ENCODE measurements around the gene TOP2A.
"Not testable (repeated sequence)": the region's sequence is repeated elsewhere in the genome, so short reads cannot be mapped to it uniquely, and the experiment has no call there.

Gene TOP2A

DNA sequence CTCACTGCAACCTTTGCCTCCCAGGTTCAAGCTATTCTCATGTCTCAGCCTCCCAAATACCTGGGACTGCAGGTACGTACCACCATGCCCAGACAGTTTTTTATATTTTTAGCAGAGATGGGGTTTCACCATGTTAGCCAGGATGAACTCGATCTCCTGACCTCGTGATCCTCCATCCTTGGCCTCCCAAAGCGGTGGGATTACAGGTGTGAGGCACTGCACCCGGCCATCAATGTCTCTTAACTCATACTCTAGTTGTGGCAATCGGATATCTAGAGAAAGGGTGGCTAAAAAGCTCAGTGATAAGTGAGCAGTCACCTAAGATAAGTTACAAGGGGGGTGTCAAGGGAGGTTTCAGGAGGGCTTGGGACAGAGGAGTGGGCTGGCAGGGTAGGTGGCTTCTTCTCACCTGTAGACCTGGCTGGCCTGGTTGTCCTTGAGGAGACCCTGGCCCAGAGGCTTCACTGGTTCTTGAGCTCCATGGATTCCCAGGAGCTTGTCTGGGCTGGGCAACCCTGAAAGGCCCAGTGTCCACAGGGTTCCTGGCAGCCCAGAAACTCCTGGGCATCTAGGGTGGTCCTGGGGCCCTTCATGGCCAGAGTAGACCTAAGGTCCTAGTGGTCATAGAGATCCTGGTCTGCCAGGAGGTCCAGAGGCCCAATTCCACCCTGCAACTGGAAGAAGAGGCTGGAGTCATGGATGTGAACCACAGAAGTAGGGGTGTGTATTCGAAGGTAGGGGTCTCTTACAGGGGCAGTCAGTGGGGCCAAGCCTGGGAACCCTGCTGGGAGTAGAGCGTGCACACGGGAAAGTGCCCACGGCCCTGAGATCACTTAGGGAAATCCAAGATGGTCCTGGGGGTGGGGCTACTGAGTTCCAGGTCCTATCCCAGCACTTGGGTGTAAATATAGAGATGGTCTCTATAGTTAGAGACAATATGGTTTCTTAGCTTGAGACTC lies 12.9 kb upstream of the TOP2A start:
- no peak for DNase-seq (ENCODE audit: low spot score)

DNA sequence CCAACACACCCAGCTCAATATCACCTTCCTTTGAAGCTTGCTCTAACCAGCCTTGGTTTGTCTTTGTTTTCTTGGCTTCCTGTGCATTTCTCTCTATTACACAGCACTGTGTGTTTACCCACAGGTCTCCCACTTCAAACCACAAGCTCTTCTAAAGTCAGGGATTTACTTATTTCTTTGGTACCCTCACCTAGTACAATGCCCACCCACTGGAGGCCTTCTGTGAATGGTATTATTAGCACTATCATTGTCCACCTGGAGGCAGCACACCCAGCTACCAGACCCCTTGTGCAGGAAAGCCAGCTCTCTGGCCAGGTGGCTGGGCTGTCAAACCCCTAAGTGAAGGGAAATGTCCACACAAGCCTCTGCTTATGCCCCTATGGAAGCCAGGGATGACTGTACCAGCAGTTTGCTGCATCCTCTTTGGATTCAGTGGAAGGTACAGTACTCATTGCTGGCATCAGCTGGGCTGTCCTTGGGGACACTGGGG lies 9.4 kb upstream of the TOP2A start:
- no peak for DNase-seq (ENCODE audit: low spot score)

DNA sequence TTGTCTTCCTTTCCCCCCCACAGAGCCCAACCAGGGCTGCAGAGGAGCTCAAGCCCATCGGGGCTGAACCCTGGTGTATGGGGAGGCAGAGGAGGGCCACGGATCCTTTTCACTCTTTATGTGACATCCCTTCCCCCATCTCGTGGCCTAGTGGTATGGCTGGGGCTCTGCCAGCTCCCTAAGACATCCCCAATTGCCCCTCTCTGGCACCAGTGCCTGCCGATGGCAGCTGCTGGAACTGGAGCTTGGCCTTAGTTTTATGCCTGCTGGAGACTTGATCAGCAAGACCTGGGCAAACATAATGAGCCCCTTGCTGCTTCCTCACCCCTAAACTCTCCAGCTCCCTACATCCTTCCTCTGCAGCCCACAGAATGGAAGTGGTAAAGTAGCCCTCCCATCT lies 8.0 kb upstream of the TOP2A start:
- no peak for DNase-seq (ENCODE audit: low spot score)

DNA sequence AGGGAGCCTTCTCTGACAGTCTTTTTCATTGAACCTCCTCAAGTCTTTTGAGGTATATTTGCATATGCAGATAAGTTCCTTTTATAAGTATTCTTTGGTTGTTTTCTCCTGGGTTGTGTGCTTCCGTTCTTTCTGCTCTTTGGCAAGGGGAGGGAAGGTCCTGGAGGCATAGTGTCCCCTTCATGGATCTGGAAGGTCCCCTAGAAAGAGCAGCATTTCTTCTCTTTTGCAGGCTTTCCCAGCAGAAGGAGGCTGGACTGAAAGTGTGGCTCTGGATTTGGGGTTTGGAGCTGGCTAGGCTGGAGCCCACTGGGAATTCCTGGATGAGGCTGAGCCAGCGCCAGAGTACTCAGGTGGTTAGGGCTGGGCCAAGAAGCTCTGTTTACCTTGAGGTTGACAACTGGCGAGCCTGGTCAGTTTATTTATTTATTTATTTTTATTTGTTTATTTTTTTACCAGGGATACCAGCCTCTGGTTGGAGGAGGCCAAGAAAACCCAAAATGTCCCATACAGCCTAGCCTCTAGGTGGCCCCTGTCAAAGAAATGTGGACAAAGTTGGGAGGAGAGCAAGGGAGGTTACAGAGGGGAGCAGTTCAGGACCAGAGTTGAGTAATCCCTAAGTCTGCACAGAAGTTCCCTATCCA lies 5.4 kb upstream of the TOP2A start:
- DNase-seq (ENCODE audit: low spot score) = no peak

DNA sequence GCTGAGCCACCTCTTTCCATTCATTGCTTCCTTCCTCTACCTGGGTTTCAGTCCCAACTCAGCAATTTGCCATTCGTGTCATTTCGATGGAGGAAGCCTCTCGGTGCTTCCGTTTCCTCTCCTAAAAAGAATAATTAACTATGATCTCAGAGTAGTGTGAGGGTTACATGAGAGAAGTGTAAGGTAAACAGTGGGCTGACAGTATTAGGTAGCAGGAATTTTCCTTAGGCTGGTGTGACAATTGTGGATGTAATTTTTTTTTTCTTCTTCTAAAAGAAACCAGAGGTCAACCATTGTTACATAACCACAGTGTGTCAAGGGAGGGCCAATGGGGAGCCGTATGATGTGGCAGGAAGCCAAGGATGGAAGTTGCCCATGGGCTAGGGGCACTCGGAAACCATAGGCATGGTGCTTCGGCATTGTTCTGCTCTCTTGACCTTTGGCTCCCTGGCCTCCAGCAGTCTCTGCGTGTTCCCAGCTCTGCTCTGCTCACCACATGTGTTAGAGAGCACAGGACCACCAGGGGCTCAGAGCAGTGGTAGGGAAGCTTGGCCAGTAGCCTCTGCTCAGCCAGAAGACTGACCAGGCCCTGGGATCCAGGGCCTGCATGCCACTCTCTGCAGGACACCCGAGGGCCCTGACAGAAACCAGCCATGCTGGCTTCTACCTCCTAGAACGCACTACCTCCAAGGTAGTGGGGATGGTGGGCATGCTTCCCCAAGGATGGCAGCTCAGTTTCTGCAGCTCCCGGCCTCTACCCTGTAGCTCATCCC lies 2.0 kb upstream of the TOP2A start:
- no peak for DNase-seq (ENCODE audit: low spot score)

DNA sequence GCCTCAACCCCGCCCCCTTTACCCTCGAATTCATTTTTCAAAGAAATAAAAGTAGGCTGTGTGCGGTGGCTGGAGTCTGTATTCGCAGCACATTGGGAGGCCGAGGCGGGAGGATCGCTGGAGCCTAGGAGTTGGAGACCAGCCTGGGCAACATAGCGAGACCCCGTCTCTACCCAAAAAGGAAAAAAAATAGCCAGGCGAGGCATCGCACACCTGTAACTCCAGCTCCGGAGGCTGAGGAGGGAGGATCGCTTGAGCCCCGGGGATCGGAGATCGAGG lies 671 bp upstream of the TOP2A start:
- DNase-seq (ENCODE audit: low spot score) = no peak

DNA sequence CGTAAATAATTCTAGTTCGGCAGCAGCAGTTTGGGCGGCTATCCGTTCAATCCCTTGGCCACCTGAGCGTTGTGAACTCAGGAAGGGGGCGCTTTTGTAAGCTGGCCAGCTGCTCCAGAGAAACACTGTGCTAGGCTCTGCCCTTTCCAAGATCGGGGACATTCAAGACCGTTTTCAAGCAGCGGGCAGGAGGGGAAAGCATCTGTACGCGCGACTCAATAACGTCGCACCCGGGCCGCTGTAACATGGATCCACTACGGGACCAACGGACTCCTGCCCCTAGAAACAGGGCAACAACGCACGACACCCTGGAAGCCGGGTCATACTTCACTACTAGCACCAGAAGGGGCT lies 463 bp downstream of the TOP2A start:
- DNase-seq (ENCODE audit: low spot score) = no peak

DNA sequence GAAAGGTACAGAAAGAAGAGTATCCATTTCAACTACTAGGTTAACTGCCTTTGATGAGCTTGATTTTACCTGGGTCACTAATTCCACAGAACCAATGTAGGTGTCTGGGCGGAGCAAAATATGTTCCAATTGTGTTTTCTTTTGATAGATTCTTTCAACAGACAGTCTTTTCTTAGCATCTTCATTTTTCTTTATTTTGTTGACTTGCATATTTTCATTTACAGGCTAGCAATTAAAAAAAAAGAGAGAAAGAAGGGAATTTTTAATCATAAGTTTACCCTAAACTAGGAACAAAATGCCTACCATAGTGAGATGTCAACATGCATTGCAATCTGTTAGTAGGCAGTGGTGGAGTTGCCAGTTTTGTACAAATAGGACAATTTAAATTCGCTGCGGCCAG lies 1.0 kb downstream of the TOP2A start:
- DNase-seq (ENCODE audit: low spot score) = no peak

DNA sequence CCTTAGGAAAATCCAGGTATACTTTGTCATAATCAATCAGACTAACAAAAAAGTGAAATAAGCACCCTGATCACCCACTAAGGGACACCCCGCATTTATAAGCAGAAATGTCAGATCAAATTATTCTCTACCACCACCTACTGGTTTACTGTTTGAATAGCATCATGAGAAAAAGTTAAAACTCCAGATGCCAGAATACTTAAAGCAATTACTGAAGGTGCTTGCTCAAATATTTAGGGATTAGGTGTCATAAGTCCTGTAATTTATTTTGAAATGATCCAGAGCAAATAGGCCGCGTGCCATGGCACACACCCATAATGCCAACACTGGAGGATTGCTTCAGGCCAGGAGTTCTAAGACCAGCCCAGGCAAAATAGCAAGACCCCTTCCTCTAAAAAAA lies 2.3 kb downstream of the TOP2A start:
- DNase-seq (ENCODE audit: low spot score) = peak; percentile 44

DNA sequence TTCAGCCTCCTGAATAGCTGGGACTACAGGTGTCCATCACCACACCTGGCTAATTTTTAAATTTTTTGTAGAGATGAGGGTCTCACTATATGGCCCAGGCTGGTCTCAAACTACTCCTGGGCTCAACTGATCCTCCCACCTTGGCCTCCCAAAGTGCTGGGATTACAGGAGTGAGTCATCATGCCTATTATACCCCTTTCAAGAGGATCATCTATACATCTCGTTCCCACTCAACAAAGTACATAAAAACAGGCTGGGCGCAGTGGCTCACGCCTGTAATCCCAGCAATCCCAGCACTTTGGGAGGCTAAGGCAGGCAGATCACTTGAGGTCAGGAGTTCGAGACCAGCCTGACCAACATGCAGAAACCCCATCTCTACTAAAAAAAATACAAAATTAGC lies 3.4 kb downstream of the TOP2A start:
- not testable (repeated sequence) for DNase-seq (ENCODE audit: low spot score)

DNA sequence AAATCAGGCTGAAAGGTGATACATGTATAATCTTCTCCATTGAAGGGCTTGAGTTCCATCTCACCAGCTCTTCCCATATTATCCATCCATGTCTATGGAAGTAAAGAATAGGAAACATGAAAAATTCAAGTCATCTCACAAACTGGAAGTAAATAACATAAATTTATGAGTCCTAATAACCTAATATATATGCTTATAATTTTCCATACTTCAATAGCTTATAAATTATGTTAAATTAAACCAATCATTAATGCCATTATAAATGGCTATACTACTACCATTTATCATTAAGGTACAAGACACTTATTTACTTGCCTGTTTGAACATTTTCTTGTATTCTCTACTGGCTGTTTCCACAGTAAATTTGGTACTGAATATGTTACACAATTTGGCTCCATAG lies 4.8 kb downstream of the TOP2A start:
- DNase-seq (ENCODE audit: low spot score) = no peak

DNA sequence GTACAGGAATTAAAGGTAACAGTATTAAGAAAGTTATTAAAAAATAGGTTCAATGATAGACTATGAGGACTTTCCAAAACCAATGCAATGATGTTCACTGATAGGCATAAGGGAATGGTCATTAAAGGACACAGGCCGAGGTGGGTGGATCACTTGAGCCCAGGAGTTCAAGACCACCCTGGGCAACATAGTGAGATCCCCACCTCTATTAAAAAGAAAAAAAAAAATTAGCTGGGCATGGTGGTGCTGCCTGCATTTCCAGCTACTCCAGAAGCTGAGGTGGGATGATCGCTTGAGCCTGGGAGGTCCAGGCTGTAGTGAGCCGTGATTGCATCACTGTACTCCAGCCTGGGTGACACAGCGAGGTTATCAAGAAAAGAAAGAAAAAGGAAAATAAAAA lies 5.9 kb downstream of the TOP2A start:
- DNase-seq (ENCODE audit: low spot score) = no peak

DNA sequence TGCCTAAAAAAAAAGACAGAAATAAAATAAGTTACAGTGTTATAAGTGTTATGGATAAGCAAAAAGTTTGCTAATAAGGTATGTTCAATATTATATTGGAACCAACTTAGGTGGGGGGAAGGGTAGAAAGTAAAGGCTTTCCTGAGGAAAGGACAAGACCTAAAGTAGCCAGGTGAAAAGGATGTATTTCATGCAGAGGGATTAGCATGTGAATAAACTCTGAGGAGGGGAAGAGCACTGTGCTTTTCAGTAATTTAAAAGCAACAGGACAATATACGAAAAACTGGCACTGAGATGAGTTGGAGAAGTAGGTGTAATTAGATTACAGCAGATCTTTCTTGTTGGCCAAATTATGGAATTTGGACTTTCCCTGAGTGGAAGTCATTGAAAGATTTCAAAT lies 7.6 kb downstream of the TOP2A start:
- DNase-seq (ENCODE audit: low spot score) = no peak

DNA sequence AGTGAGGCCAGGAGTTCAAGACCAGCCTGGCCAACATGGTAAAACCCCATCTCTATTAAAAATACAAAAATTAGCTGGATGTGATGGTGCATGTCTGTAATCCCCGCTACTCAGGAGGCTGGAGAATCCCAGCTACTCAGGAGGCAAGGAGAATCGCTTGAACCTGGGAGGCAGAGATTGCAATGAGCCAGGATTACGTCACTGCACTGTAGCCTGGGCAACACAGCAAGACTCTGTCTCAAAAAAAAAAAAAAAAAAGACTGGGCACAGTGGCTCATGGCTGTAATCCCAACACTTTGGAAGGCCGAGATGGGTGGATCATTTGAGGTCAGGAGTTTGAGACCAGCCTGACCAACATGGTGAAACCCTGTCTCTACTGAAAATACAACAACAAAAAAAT lies 8.2 kb downstream of the TOP2A start:
- not testable (repeated sequence) for DNase-seq (ENCODE audit: low spot score)

DNA sequence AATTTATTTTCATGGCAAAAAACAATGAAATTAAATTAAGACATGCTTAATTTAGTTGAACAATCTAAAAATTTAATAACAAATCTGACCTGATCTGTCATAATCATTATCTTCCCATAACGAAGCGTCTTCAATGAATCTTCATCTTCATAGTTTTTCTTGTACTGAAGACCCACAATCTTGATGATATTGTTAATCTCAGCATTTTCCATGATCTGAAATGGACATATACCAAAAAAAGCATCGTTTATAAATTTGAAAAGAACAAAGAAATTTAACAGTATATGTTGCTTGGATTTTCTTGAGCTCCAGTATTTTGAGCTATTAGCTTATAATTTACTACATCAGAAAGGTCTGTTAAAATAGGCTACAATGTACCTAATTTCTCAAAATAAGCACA lies 10.2 kb downstream of the TOP2A start:
- DNase-seq (ENCODE audit: low spot score) = no peak

DNA sequence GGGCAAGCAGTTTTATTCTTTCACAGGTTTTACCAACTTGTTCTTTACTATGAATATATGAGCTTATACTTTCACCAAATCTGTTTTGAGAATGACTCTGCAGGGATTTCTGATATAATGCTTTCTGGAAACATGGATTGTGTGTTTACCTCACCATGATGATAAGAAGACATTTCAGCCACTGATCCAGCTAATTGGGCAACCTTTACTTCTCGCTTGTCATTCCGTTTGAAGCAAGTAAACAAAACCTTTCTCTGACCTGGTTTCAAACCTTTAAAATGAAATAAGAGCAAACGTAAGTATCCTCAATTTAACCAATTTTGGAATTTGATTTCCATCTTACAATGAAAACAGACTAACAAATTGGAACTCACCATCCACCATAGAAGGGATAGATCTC lies 13.7 kb downstream of the TOP2A start:
- DNase-seq (ENCODE audit: low spot score) = no peak

DNA sequence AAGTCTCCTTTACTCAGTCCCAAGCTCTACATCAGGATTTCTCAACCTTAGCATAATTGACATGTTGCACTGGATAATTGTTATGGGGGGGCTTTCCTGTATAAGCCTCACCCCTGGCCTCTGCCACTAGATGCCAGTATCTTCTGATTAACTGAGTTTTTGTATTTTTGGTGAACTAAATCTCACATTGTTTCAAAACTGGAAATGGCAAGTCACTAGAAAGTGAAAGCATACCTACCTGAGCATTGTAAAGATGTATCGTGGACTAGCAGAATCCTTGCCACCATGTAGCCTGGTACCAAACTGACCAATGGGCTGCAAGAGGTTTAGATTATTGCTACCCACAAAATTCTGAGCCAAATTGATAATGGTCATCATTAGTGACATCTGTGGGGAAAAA lies 15.0 kb downstream of the TOP2A start:
- DNase-seq (ENCODE audit: low spot score) = no peak

DNA sequence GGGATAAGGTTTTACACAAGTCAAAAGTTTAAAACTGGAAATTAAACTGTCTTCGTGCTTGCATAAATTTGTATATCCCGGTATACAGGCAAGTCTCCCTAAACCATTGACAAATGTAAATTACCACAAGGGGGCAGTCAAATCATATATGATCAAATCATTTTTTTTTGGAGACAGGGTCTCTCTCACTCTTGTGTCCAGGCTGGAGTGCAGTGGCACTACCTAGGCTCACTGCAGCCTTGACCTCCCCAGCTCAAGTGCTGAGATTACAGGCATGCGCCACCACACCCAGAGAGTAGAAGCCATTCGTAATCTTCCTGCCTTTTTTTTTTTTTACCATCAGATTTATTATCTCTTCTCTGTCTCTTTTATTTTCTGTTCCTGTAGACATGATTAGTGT lies 18.5 kb downstream of the TOP2A start:
- DNase-seq (ENCODE audit: low spot score) = peak; percentile 65

DNA sequence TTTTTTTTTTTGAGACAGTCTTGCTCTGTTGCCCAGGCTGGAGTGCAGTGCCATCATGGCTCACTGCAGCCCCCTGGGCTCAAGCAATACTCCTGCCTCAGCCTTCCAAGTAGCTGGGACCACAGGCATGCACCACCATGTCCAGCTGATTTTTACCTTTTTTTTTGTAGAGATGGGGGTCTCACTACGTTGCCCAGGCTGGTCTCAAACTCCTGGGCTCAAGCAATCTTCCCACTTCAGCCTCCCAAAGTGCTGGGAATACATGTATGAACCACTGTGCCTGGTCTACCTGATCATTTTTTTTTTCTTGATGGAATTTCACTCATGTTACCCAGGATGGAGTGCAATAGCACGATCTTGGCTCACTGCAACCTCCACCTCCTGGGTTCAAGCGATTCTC lies 31.1 kb downstream of the TOP2A start:
- not testable (repeated sequence) for DNase-seq (ENCODE audit: low spot score)

DNA sequence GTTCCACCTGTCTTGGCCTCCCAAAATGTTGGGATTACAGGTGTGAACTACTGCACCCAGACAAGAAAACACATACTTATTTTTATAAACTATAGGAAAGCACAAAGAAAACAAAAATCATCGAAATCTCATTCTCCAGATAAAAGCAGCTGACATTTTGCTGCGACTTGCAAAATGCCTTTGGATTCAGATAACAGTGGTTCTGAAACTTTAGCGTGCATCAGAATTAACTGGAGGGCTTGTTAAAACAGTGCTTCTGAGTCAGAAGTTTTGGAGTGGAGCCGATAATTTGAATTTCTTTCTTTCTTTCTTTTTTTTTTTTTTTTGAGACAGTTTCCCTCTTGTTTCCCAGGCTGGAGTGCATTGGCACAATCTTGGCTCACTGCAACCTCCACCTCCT lies 35.4 kb downstream of the TOP2A start:
- DNase-seq (ENCODE audit: low spot score) = no peak

DNA sequence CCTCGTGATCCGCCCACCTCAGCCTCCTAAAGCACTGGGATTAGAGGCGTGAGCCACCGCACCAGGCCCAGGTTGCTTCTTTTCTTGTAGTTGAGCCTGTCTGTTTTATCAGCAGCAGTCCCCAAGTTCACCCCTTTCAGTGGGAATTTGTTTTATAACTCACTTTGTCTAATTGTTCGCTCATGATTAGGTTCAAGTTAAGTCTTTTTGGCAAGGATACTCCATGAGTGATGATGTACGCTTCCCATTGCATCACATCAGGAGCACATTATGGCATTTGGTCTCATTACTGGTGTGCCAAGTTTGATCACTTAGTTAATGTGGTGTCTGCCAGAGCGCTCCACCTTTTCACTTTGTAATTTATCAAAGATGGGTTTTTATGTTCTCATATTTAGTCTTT lies 38.7 kb downstream of the TOP2A start:
- no peak for DNase-seq (ENCODE audit: low spot score)

DNA sequence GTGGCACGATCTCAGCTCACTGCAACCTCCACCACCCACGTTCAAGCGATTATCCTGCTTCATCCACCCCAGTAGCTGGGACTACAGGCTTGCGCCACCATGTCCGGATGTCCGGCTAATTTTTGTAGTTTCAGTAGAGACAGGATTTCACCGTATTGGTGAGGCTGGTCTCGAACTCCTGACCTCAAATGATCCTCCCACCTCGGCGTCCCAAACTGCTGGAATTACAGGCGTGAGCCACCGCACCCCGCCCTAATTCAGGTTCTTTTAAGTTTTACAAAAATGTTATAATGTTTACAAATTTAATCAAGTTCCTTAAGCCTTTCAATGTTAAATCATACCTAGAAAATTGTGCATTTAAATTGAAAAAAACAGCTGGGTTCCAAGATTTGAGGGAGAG lies 39.9 kb downstream of the TOP2A start:
- DNase-seq (ENCODE audit: low spot score) = no peak

DNA sequence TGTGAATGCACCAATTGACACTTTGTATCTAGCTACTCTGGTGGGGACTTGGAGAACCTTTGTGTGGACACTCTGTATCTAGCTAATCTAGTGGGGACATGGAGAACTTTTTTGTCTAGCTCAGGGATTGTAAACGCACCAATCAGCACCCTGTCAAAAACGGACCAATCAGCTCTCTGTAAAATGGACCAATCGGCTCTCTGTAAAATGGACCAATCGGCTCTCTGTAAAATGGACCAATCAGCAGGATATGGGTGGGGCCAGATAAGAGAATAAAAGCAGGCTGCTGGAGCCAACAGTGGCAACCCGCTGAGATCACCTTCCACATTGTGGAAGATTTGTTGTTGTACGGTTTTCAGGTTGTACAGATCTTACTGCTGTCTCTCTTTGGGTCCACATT lies 41.2 kb downstream of the TOP2A start:
- DNase-seq (ENCODE audit: low spot score) = not testable (repeated sequence)
